HEK293 (cell line): ENCODE results near the gene DGKD.

ENCODE experiments used
- CTCF ChIA-PET: fragments of 350-600 bp; formaldehyde crosslinking; extraction: SDS; loops from one replicate; lab custom pipeline; 2021; ENCODE audit warnings: antibody characterized with exemption; lab: Yijun Ruan, JAX
- POLR2A ChIA-PET: fragments of 300-600 bp; formaldehyde crosslinking; extraction: SDS; loops from one replicate; lab custom pipeline; 2020; ENCODE audit warnings: antibody characterized with exemption, inconsistent platforms; lab: Yijun Ruan, JAX
- H3K27ac ChIP-seq: fragments of 200-500 bp; sonication (Bioruptor generic); 2 replicates; pipeline ENCODE4 v1.5.1; 2014; ENCODE audit warnings: low read depth, low read length, control low read depth, inconsistent platforms; ENCODE audit errors: extremely low read depth
- H3K36me3 ChIP-seq, 2 experiments: fragments of 200-500 bp in 1 of 2; sonication (Bioruptor generic) in 1 of 2; 1 replicate in 1 of 2; 2 replicates in 1 of 2; pipeline ENCODE4 v1.5.1; 2014 to 2017; ENCODE audit warnings: inconsistent platforms in 2 of 2, low read length in 2 of 2; ENCODE audit not compliant: control insufficient read depth in 2 of 2, insufficient read depth in 1 of 2
- H3K4me1 ChIP-seq: fragments of 200-500 bp; sonication (Bioruptor generic); 2 replicates; pipeline ENCODE4 v1.5.1; 2014; ENCODE audit warnings: mild to moderate bottlenecking, low read length, inconsistent platforms; ENCODE audit not compliant: control insufficient read depth, insufficient read depth
- H3K4me3 ChIP-seq: 2 replicates; pipeline ENCODE4 v1.5.1; 2011; ENCODE audit warnings: low read depth, mild to moderate bottlenecking, control low read depth, low read length, moderate library complexity
- H3K9me3 ChIP-seq: fragments of 200-500 bp; sonication (Bioruptor generic); 2 replicates; pipeline ENCODE4 v1.5.1; 2014; ENCODE audit warnings: low read depth, low read length, inconsistent platforms; ENCODE audit not compliant: control insufficient read depth, insufficient read depth
- ELK4 ChIP-seq: IDR thresholded peaks from 2 replicates; pipeline ENCODE4 v1.6.1; 2011; ENCODE audit warnings: mild to moderate bottlenecking, low read depth, low read length, borderline replicate concordance
- RBAK ChIP-seq: fragments of 450-650 bp; formaldehyde crosslinking; IDR thresholded peaks from 2 replicates; pipeline ENCODE4 v1.5.1; 2016; ENCODE audit warnings: missing biosample characterization, missing genetic modification characterization
- TCF7L2 ChIP-seq: IDR thresholded peaks from 2 replicates; pipeline ENCODE4 v1.6.1; 2011; ENCODE audit warnings: low read depth, mild to moderate bottlenecking, inconsistent platforms, low read length, moderate library complexity, borderline replicate concordance
- YY2 ChIP-seq: fragments of 450-650 bp; formaldehyde crosslinking; IDR thresholded peaks from 2 replicates; pipeline ENCODE4 v1.5.1; 2016; ENCODE audit warnings: missing biosample characterization, missing genetic modification characterization
- ZFP37 ChIP-seq: fragments of 450-650 bp; formaldehyde crosslinking; IDR thresholded peaks from 2 replicates; pipeline ENCODE4 v1.5.1; 2016; ENCODE audit warnings: missing biosample characterization, missing genetic modification characterization
- ZFP41 ChIP-seq: fragments of 450-650 bp; formaldehyde crosslinking; IDR thresholded peaks from 2 replicates; pipeline ENCODE4 v1.5.1; 2016; ENCODE audit warnings: missing biosample characterization, missing genetic modification characterization, borderline replicate concordance
- ZNF488 ChIP-seq: fragments of 450-650 bp; formaldehyde crosslinking; IDR thresholded peaks from 2 replicates; pipeline ENCODE4 v1.5.1; 2016; ENCODE audit warnings: missing biosample characterization, missing genetic modification characterization
- ZNF514 ChIP-seq: fragments of 450-650 bp; formaldehyde crosslinking; IDR thresholded peaks from 2 replicates; pipeline ENCODE4 v1.5.1; 2016; ENCODE audit warnings: missing biosample characterization, missing genetic modification characterization
- ZNF518A ChIP-seq: fragments of 450-650 bp; formaldehyde crosslinking; conservative IDR thresholded peaks from 2 replicates; pipeline ENCODE4 v1.5.1; 2016; ENCODE audit warnings: low read depth, missing biosample characterization, missing genetic modification characterization
- ZNF596 ChIP-seq: fragments of 450-650 bp; IDR thresholded peaks from 2 replicates; pipeline ENCODE4 v1.5.0; 2018; ENCODE audit warnings: missing biosample characterization, mild to moderate bottlenecking, missing genetic modification characterization, moderate library complexity
- ZNF692 ChIP-seq: fragments of 450-650 bp; formaldehyde crosslinking; IDR thresholded peaks from 2 replicates; pipeline ENCODE4 v1.5.1; 2016; ENCODE audit warnings: missing biosample characterization, missing genetic modification characterization

DGKD gene

GRCh38 chr2:233468741-233469110 is 114.4 kb downstream of the DGKD start (continued):
- TF ChIP-seq ZNF518A (tag by site-specific recombination) (no peak), YY2 (tag by site-specific recombination) (no peak), ZNF488 (tag by site-specific recombination) (no peak), ZFP37 (tag by site-specific recombination) (no peak), RBAK (tag by site-specific recombination) (no peak), TCF7L2 (no peak), ZFP41 (tag by site-specific recombination) (no peak), ZNF692 (no peak), ZNF514 (tag by site-specific recombination) (no peak), ZNF596 (tag by site-specific recombination) (no peak)
- TF ChIP-seq, all 188 proteins: peak for 0

GRCh38 chr2:233469261-233470010 is 115.1 kb downstream of the DGKD start:
- 0 out of 2 replicates have a peak, but pooled peaks have one; percentile 21 for TF ChIP-seq ZNF692
- TF ChIP-seq ELK4, result no peak
- POLR2A ChIA-PET, result no interaction called here

More at GRCh38 chr2:233469261-233470010, 115.1 kb downstream of the DGKD start:
- Histone ChIP-seq H3K27ac (no peak overlapping the region), H3K4me1 (no peaks in the 10 kb centered on the region), H3K4me3 (no peak overlapping the region), H3K9me3 (no peaks in the 10 kb centered on the region), H3K36me3 (peaks cover 0 to 60% of the 10 kb centered on the region in 2 experiments; a peak in 2 of 3 replicates)
- CTCF ChIA-PET, result no interaction called here
